GM12865 (cell line): Measurements from ENCODE around the gene SLC16A13.
"Not testable (repeated sequence)": the region's sequence is repeated elsewhere in the genome, so short reads cannot be mapped to it uniquely, and the experiment has no call there.

Source experiments
- DNase-seq: peaks from one replicate; pipeline ENCODE4 v3.0.0; 2010; ENCODE audit warnings: low read depth
- H3K4me3 ChIP-seq: 2 replicates; pipeline ENCODE4 v1.5.1; 2011; ENCODE audit warnings: mild to moderate bottlenecking, low read depth, low read length, control low read depth
- TF ChIP-seq, protein P1 (sequence below): IDR thresholded peaks from 2 replicates; pipeline ENCODE4 v1.5.1; 2011; ENCODE audit warnings: low read length, control low read depth, low read depth, inconsistent platforms; ENCODE audit not compliant: insufficient read depth; ENCODE audit errors: missing control alignments

The SLC16A13 gene

DNA sequence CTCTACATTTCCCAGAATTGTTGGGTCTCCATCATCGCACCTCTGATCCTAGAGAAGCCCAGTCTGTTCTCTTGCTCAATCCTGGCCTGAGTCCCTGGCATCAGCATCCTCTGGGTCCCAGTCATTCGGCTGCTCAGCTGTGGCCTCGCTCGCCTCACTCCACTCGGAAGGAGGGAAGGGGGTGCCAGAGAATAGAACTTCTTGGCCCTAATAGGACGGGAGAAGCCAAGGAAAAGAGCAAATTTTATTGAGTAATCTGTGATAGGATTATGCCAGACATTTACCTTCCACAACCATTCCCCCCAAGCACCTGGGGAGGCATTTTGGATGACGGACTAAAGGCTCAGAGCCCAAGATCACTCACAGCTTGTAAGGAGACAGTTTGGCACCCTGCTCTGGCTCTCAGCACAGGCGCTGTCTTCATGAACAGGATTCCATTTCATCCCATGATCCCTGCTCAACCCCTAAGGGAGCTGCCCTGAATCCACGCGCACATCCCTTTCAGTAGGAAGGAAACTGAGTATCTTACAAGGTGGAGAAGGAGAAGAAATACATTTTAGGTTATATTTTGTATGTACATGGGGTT lies 44.7 kb downstream of the SLC16A13 start:
- TF ChIP-seq, protein P1, sequence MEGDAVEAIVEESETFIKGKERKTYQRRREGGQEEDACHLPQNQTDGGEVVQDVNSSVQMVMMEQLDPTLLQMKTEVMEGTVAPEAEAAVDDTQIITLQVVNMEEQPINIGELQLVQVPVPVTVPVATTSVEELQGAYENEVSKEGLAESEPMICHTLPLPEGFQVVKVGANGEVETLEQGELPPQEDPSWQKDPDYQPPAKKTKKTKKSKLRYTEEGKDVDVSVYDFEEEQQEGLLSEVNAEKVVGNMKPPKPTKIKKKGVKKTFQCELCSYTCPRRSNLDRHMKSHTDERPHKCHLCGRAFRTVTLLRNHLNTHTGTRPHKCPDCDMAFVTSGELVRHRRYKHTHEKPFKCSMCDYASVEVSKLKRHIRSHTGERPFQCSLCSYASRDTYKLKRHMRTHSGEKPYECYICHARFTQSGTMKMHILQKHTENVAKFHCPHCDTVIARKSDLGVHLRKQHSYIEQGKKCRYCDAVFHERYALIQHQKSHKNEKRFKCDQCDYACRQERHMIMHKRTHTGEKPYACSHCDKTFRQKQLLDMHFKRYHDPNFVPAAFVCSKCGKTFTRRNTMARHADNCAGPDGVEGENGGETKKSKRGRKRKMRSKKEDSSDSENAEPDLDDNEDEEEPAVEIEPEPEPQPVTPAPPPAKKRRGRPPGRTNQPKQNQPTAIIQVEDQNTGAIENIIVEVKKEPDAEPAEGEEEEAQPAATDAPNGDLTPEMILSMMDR: no peak
- no peak for DNase-seq
- H3K4me3 ChIP-seq: no peak overlapping the region

DNA sequence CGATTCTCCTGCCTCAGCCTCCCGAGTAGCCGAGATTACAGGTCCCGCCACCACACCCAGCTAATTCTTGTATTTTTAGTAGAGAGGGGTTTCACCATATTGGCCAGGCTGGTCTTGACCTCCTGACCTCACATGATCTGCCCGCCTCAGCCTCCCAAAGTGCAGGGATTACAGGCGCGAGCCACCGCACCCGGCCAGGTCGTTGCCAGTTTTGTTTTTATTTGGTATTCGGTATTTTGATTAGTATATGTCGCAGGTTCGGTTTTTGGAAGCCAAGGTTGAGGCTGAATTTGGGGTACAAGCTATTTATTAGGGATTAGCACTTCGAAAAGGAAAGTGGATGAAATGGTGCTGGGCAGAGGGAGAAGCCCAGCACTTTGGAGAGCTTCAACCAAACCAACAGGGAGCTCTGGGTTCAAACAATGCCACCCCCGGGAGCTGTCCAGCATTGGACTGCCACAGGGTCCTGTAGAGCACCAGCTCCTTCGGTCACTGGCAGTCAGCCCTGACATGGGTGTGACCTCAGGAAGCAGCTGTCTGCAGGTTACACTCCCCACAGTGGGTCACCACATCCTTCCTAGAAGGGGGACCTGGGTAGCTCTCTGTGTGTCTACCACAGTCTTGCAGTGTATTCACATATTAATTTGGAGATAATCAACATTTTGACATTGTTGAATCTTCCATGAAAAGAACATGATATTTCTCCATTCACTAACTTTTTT lies 45.7 kb downstream of the SLC16A13 start:
- DNase-seq: peak; percentile 44
- TF ChIP-seq, protein P1: no peak
- H3K4me3 ChIP-seq: no peak overlapping the region

DNA sequence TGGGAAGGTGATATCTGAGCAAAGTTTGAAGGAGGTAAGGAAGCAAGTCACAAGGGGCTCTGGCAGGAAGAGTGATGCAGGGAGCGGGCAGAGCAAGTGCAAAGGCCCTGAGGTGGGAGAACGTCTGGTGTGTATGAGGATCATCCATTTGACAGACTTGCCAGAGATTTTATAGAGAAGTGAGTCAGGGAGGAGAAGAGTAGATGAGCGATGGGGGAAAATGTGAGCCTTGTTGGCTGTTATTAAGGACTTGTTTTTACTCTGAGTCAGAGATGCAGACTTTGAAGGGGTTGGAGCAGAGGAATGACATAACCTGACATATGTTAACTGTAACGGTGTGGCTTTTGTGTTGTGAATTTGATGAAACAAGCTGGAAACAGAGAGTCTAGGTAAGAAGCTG lies 47.8 kb downstream of the SLC16A13 start:
- H3K4me3 ChIP-seq: no peak overlapping the region
- no peak for DNase-seq
- TF ChIP-seq, protein P1: no peak

DNA sequence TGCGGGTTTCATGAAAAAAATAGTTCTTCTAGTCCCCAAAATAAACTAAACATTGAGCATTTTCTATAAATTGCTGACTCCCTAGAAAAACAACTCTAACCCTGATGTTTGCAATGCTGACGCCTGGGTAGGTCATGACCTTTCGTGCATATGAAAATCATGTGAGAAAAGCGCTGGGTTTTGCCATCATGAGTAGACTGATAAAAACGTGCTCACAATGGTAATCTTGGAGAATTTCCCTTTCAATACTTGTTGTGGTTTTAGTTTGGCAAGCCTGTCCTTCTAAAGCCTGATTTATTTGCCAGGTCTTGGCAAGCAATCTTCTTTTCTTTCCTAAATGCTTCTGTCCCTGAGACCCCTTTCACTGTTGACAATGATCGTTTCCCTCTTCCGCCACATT lies 48.3 kb downstream of the SLC16A13 start:
- no peak overlapping the region for H3K4me3 ChIP-seq
- DNase-seq: no peak
- TF ChIP-seq, protein P1: no peak

DNA sequence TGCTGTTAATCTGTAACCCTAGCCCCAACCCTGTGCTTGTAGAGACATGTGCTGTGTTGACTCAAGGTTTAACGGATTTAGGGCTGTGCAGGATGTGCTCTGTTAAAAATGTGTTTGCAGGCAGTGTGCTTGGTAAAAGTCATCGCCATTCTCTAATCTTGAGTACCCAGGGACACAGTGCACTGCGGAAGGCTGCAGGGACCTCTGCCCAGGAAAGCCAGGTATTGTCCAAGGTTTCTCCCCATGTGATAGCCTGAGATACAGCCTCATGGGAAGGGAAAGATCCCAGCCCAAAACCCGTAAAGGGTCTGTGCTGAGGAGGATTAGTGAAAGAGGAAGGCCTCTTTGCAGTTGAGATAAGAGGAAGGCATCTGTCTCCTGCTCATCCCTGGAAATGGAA lies 52.6 kb downstream of the SLC16A13 start:
- not testable (repeated sequence) for DNase-seq, H3K4me3 ChIP-seq

DNA sequence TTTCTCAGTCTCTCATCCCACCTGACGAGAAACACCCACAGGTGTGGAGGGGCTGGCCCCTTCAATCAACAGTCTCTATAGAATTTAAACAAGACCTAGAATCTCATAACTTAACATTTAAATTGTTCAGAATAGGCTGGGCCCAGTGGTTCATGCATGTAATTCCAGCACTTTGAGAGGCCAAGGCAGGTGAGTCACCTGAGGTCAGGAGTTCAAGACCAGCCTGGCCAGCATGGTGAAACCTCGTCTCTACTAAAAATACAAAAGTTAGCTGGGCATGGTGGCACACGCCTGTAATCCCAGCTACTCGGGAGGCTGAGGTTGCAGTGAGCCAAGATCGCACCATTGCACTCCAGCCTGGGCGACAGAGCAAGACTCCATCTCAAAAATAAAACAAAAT lies 53.8 kb downstream of the SLC16A13 start:
- not testable (repeated sequence) for H3K4me3 ChIP-seq, DNase-seq
